ENCODE measurements around the gene ADIPOR2.
A peak's percentile ranks its signal among the peaks of the same experiment; 100 is the strongest.
"Not testable (repeated sequence)": the region's sequence is repeated elsewhere in the genome, so short reads cannot be mapped to it uniquely, and the experiment has no call there.

Gene ADIPOR2

GRCh38 chr12:1719139-1719538 lies 28.3 kb downstream of the ADIPOR2 start:
- TF ChIP-seq CTCF (conservative IDR thresholded peaks at IDR 0.05; ENCODE audit: low read length), result no peak
- peak; percentile 66 for DNase-seq (ENCODE audit: low read depth)
- no peak overlapping the region for H3K4me3 ChIP-seq (ENCODE audit: low read length)

GRCh38 chr12:1720494-1720893 lies 29.6 kb downstream of the ADIPOR2 start:
- no peak for DNase-seq (ENCODE audit: low read depth)
- TF ChIP-seq CTCF (conservative IDR thresholded peaks at IDR 0.05; ENCODE audit: low read length), result no peak
- no peak overlapping the region for H3K4me3 ChIP-seq (ENCODE audit: low read length)

- H3K4me3 ChIP-seq (ENCODE audit: low read length), result no peak overlapping the region
- no peak for DNase-seq (ENCODE audit: low read depth)
- TF ChIP-seq CTCF (conservative IDR thresholded peaks at IDR 0.05; ENCODE audit: low read length), result no peak
Measured at GRCh38 chr12:1723721-1724120, 32.9 kb downstream of the ADIPOR2 start.

- DNase-seq (ENCODE audit: low read depth), result no peak
- H3K4me3 ChIP-seq (ENCODE audit: low read length), result no peak overlapping the region
- TF ChIP-seq CTCF (conservative IDR thresholded peaks at IDR 0.05; ENCODE audit: low read length), result no peak
Measured at GRCh38 chr12:1724250-1724649, 33.4 kb downstream of the ADIPOR2 start.

- DNase-seq (ENCODE audit: low read depth), result no peak
- no peak for TF ChIP-seq CTCF (conservative IDR thresholded peaks at IDR 0.05; ENCODE audit: low read length)
- no peak overlapping the region for H3K4me3 ChIP-seq (ENCODE audit: low read length)
Measured at GRCh38 chr12:1726753-1727152, 35.9 kb downstream of the ADIPOR2 start.

GRCh38 chr12:1728824-1729223 lies 38.0 kb downstream of the ADIPOR2 start:
- no peak overlapping the region for H3K4me3 ChIP-seq (ENCODE audit: low read length)
- DNase-seq (ENCODE audit: low read depth), result no peak
- no peak for TF ChIP-seq CTCF (conservative IDR thresholded peaks at IDR 0.05; ENCODE audit: low read length)

- H3K4me3 ChIP-seq (ENCODE audit: low read length), result no peak overlapping the region
- no peak for TF ChIP-seq CTCF (conservative IDR thresholded peaks at IDR 0.05; ENCODE audit: low read length)
- DNase-seq (ENCODE audit: low read depth), result no peak
Measured at GRCh38 chr12:1731019-1731687, 40.3 kb downstream of the ADIPOR2 start.

GRCh38 chr12:1731688-1732078 lies 40.8 kb downstream of the ADIPOR2 start:
- not testable (repeated sequence) for DNase-seq (ENCODE audit: low read depth); H3K4me3 ChIP-seq (ENCODE audit: low read length)
